AG20443 (cell line): ENCODE data around the gene TNS1.

Experiments used
- DNase-seq: peaks from one replicate; pipeline ENCODE4 v3.0.0; 2012; ENCODE audit warnings: low spot score, mixed read lengths

The TNS1 gene

DNA sequence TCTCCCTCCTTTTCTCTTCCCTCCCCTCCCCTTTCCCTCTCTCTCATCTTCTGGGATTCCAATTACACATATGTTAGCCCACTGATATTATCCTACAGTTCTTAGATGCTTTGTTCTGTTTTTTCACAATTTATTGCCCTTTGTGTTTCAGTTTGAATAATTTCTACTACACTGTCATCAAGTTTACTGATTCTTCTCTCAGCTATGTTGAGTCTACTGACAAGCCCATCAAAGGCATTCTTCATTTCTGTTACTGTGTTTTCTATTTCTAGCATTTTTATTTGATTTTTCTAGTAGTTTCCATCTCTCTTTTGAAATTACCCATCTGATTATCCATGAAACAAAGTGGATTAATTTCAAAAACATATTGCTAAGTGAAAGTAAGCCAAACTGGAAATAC is 219.6 kb downstream of the TNS1 start:
- DNase-seq: no peak

DNA sequence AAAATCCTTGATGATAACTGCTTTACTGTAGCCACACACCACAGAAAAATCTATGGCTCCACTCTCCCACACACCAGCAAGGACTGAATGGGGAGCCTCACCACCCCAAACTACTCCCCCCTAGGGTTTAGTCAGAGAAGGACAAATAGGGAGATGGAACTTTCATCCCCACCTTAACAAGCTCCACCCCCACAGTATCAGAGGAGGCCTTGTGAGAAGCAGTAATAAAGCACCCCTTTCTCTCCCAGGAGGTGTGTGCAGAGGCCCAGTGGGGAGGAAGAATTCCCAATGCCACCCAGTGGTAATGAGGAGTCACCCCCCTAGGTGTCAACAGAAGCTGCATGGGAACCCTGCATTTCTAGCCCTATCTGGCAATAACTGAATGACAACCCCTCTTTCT is 224.9 kb downstream of the TNS1 start:
- no peak for DNase-seq

DNA sequence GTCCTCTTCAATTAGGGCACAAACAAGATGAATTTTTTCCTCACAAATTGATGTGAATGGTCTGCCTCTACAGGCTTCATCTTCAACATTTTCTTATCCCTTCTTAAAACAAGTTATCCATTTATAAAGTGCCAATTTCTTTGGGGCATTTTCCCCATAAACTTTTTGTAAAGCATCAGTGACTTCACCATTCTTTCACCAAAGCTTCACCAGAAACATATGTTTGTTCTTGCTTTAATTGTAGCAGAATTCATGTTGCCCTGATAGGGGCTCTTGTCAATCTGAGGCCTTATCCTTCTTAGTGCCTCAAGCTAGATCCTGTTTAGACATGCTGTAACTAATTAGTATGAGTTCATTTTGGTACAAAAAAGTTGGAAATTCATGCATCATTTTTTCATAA is 226.2 kb downstream of the TNS1 start:
- DNase-seq: no peak

DNA sequence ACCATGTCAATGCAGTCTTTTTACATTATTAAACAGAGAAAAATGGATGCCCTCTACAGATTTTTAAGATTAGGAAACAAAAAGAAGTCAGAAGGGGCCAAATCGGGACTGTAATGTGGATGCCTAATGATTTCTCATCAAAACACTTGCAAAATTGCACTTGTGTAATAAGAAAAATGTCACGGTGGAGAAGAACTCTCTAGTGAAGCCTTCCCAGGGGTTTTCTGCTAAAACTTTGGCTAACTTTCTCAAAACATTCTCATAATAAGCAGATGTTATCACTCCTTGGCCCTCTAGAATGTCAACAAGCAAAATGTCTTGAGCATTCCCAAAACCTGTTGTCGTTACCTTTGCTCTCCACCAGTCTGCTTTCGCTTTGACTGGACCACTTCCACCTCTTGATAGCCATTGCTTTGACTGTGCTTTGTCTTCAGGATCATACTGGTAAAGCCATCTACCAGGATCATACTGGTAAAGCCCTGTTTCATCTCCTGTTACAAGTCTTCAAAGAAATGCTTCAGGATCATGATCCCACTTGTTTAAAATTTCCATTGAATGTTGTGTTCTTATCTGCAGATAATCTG is 226.8 kb downstream of the TNS1 start:
- no peak for DNase-seq

DNA sequence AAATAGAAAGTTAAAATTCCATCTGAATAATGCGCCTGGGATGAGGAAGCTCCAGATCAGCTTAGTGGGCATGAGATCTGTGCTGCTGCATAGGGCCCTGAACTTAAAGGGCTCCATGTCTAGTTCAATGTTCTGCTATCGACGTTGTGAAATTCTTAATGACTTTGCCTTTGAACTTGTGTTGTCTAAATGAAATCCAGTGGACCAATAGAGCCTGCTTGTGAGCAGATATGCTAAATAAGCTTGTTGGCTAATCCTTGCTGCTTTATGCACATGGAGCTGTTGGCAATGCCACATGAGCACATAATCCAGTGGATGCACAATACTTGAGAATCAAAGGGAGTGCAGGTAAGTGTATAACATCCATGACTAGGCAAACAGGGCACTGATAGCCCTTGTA is 228.6 kb downstream of the TNS1 start:
- DNase-seq: no peak

DNA sequence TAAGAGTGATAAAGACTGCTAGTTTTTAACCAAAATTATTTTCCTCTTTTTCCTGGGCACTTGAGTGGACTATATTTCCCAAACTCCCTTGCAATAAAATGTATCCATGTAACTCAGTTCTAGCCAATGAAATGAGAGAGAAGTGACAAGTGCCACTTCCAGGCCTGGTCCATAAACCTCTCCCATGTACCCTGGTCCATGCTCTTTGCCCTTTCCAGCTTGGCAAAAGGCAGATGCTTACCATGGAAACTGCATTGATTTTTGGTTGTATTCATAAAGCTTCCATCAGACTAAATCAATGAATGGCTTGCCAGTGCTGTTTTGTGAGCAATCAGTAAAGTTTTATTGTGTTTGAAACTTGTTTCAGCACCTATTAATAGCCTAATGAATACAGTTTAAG is 229.3 kb downstream of the TNS1 start:
- DNase-seq: no peak

DNA sequence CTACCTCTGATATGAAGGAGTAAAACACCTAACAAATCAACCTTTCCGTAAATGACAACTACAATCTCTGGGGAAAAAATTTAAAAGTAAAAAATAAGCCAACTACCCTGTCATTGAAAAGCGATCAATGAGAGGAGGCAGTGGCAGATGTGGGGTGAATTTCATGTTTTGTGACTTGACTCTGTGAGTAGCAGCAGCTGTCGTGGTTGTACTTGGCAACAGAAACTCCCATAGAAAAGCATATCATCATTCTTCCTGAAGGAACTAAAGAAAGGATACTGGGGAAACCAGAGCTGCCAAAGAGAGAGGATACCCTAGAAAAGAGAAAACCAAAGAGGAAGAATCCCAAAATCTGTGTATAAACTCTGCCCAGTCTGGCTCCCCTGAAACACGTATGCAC is 236.4 kb downstream of the TNS1 start:
- no peak for DNase-seq

DNA sequence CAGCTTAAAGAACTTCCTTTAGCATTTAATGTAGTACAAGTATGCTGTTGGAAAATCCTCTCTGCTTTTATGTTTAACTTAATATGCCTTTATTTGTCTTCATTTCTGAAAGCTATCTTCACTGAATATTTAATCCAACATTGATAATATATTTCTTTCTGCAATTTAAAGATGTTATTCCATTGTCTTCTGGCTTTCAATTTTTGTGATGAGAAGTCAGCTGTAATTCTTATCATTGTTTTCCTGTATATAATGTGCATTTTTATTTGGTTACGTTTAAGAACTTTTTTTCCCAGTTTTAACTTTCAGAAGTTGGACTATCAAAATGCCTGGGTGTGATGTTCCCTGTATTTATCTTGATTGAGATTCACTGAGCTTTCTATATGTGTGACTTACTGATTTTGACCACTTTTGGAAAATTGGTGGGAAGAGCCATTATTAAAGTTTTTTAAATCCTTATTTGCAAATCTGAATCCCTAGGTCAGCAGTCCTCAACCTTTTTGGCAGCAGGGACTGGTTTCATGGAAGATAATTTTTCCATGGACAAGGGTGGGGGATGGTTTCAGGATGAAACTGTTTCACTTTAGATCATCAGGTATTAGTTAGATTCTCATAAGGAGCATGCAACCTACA is 241.0 kb downstream of the TNS1 start:
- DNase-seq: no peak

DNA sequence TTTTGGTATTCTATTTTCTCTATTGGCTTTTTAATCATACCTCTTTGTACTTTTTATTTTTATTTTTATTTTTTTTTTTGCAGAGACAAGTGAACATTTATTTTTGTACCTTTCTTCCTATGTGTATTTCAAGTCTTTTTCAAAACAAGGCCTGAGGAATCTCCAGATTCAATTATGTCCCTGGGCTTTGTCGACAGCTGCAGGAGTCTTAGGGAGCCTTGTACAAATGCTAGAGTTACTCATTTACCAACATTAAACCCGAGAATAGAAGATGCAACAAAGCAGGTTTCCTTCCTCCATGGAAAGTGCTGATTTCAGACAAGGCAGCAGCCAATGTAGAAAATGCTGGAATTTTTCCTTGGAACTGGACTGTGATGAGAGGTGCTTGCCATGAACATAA is 242.8 kb downstream of the TNS1 start:
- no peak for DNase-seq

DNA sequence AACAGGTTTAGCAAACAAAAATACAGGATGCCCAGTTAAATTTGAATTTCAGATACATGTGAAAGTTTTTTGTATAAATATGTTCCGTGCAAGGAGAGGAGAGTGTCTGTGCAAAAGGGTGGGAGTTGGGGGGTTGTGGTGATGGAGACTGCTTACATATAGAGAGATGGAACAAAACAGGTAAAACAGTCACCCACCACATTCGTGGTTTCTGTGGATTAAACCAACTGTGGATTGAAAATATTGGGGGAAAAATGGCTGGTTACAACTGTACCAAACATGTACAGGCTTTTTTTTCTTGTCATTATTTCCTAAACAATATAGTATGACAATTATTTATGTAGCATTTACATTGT is 245.7 kb downstream of the TNS1 start:
- DNase-seq: no peak

DNA sequence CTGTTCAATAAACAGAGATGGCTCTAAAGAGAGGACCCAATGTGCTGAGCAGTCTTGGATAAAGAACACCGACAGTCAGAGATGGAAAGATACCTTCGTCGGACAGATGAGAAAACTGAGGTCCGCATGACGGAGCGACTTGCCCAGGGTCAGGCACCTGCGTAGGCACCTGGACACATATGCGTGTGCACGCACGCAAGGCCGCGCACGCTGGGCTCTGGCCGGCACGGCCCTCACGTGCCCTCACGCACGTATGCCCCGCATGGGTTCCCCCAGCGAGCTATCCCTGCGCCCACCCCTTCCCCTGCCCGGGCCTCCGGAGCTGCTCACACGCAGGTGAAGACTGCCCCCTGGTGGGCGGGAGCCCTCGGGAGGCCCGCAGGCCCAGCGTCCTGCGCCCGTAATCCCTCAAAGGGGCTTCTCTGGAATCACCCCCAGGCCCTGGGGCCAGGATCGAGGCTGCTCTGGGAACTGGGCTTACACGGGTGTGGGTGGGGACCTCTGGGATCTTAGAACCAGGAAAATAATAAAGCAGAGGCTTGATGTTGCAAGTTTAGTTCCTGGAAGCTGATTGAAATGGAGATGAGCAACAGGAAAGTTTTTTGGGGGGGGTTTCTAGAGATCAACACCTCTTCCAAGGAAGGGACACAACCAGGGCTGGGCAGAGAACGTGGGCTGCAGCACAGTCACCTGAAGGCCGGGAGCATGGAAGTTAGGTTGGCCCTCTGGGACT is 246.3 kb downstream of the TNS1 start:
- DNase-seq: peak; percentile 92

DNA sequence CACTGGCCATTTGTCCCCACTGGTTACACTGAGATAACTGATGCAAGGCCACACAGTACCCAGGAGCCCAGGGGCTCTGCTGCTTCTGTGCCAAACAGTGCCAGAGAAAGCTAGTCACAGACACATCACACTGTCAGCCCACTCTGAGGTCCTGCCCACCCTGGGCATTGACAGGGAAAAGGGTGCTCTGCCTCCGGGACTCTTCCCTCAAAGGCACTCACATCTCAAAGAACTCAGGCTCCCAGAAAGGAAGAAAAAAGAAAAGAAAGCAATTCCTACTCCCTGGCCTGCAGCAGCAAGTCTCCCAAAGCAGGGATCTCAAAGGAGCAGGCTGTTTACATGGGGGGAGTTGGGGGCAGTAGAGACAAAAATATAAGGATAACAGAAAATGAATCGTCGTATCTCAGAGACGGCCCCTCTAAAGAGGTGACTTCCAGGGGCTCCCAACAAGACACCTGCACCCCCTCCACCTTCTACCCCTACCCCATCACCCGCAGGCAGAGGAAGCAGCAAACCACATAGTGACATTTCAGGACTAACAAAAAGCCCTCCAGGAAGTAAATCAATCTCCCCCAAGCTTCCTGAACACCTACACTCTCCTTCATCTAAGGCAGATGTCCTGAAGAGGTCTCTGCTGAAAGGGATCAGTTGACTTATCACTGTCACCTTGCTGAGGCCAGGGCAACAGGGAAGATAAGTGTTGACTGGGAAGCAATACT is 247.6 kb downstream of the TNS1 start:
- no peak for DNase-seq

DNA sequence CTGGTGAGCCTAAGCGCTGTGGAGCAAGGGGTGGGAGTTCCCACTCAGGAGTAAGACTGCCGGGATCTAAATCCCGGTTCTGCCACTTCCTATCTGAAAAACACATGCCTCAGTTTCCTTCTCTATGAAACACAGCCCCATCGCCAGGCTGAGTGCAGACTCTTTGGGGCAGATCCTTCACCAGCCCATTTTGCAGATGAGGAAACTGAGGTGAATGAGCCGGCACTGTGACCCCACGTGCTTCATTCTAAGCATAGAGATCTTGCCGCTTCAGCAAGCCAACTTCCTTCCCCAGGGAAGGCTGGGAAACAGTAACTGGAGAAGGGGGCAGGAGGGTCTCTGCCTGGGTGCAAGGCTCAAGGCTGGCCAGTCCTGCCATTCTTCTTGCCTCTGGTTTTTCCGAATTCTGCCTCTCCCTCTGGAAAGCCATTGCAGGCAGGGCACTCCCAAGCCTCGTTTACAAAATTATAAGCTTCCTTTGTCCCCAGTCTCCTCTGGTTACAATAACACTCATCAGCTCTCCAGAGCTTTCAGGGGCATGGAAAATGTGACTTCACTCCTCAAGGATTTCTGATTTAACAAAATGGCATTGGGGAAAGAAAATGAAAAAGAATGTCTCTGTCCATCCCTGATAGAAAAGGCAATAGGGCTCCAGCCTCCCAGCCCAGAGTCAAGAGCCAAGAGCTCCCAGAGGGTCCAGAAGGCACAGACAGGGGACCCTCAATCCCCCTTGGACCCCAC is 249.2 kb downstream of the TNS1 start:
- DNase-seq: peak; percentile 55

DNA sequence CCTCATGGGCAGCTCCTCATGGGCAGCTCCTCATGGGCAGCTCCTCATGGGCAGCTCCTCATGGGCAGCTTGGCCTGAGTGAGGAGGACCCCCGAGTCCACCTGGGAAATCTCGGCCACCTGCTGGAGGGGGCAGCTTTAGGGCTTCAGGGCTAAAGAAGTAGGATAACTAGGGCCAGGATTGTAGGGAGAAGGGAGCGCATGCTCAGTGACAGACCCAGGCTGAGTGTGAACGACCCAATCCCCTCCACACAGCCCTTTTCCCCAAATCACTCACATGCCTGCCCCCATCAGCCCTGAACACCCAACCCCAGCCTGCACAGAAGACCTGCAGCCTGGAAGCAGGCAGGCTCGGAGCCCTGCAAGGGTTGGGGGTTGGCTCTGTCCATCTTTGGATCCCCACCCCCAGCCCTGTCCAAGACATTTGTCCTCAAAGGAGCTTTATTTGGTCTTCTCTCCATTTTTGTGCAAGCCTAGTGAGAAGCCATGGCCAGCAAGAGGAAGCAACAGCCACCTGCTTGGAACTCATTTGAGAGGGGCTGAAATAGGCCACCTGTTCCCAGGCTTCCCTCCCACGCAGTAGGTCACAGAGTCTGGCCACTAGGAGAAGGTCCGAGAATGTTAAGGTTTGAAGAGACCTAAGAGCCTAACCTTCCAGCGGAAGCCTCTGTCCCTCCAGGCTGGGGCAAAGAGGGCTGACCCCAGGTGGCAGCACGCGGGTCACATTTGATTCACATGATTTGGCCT is 249.9 kb downstream of the TNS1 start:
- DNase-seq: no peak

DNA sequence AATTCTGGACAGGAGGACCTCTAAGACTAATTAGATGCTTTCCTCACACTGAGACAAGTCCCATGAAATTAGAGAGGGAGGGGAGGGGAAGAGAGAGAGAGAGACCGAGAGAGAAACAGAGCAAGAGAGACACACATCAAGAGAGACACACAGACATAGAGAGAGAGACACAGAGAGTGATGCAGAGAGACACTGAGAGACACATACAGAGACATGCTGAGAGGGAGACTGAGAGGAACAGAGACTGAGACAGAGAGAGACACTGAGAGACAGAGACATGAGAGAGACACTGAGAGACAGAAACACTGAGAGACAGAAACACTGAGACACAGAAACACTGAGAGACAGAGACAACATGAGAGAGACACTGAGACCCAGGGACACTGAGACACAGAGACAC is 250.8 kb downstream of the TNS1 start:
- DNase-seq: no peak

DNA sequence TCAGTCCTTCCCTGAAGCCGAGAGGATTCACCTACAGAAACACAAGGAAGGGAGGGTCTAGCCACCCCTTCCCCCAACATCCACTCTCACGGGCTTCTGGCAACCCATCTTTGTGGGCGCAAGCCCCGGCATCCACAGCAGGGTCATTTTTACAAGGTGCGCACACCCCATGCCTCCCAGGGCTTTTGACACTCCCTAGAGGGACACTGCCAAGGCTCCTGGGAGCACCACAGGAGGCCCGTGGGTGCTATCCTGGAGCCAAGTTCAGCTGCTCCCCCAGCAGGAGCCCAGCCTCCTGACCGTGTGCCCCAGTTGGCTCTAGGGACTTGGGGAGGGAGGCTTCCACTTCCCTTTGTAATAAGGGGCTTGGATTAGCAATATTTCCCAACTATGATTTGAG is 251.6 kb downstream of the TNS1 start:
- DNase-seq: no peak
